GM19240 (cell line): ENCODE measurements around the gene SORCS1.

Experiments used
- DNase-seq: peaks from one replicate; pipeline ENCODE4 v3.0.0; 2011; ENCODE audit warnings: low spot score; ENCODE audit not compliant: insufficient read length

SORCS1 gene

DNA sequence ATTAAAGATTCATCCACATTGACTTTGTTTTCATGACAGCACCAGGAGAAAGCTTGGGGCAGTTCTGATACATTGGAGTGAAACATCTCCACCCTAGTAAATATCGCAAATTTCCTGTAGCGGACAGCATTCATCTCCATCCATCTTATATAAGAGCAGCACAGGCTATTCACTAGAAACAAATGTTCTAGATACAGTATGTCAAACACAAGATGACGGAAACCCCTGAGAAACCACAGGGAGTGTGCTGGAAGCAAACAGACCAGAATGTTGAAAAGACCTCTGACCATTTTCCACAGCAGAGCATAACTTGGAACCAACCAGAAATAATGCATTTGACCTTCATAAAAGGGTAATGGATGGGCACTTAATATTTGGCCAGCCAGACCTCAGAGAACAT lies 343.9 kb downstream of the SORCS1 start:
- no peak for DNase-seq

DNA sequence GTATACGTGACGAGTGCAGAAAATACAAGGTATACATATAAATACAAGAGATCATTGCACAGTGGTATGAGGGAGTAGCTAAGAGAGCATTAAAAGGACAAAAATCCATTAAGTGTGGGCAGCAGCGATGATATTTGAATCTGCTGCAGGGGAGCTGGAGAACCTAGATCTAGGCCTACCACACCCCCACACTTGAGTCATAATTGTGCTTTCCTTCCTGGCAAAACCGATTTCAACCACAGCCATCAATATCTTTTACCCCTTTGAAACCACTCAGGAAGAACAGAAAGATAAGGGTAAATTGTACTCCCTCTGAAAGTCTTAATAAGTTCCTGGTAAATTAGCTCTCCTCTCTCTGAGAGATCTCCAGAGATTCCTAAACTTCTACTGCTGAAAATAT lies 345.0 kb downstream of the SORCS1 start:
- DNase-seq = no peak

- DNase-seq = no peak
Measured at GRCh38 chr10:106816318-106817085, 348.0 kb downstream of the SORCS1 start.

GRCh38 chr10:106815427-106816043 lies 349.0 kb downstream of the SORCS1 start:
- DNase-seq = no peak

- no peak for DNase-seq
Measured at GRCh38 chr10:106804992-106805582, 359.4 kb downstream of the SORCS1 start.

DNA sequence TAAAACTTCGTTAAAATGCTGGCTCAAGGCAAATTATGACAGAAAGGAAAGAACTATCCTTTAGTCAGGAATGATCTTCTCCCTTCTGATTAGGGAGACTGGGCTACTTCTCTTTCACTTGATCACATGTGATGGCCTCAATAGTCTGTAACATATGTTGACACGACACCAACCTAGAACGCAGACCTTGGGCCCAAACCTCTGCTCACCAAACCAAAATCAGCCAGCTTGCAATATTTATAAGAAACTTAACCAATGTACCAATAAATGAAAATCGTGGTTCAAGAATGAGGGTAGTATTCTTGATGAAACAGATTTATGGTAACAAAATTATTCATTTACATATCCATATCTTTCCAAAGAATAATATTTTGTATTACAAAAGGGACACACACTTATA lies 361.6 kb downstream of the SORCS1 start:
- DNase-seq = no peak

DNA sequence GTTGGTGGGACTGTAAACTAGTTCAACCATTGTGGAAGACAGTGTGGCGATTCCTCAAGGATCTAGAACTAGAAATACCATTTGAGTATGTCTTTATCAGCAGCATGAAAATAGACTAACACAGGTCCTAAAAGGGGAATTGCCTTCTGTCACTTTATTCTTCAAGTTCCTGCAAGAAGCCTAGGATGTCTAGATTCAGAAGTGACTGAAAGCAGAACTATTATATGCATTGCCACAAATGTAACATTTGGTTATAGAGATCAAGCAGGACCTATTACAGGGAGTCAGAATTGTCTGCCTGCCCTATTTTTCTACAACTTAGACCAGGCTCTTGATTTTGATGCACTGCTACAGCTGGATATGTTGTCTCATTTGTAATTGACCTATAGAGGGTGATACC lies 364.7 kb downstream of the SORCS1 start:
- no peak for DNase-seq

DNA sequence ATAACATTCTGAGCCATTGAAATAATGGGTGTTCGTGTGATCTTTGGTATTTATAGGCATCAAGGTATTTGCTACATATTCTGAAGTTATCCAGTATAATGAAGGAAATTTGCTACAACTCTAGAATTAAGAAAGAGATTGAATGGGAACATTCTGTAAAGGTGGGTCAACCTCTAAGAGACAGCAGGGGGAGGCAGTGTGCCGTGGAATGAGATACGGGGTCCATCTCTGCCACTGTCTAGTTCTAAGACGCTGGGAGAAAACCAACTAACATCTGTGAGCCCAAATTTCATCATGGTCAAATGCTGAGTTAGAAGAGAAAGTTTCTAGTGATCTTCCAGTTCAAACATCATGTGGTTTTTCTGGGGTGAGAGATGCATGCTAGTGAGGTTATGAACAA lies 368.9 kb downstream of the SORCS1 start:
- DNase-seq = peak; percentile 16

DNA sequence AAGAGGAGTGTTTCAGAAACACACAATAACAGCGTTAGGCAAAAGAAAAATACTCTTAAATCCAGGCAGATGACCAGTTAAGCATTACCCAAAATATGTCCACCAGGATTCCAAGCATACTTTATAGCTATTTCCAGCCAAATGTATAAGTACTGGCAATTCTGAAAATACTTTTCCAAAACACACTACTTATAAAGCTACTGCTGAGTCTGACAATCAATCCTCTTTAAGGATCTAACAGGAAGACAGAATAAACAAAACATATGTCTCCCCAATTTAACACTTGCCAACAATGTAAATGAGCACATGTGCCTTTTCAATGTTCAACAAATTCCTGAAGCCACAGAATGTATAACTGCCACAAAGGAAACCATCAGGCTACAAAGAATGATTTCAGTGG lies 370.9 kb downstream of the SORCS1 start:
- no peak for DNase-seq

DNA sequence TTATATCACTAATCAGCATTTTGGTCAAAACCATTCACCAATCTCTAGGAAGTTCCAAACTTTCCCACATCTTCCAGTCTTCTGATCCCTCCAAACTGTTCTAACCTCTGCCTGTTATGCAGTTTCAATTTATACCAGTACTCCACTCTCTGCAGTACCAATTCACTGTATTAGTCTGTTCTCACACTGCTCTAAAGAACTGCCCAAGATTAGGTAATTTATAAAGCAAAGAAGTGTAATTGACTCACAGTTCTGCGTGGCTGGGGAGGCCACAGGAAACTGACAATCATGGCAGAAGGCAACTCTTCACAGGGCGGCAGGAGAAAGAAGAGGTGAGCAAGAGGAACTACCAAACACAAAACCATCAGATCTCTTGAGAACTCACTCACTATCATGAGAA lies 374.9 kb downstream of the SORCS1 start:
- no peak for DNase-seq

GRCh38 chr10:106788982-106789381 lies 375.5 kb downstream of the SORCS1 start:
- no peak for DNase-seq

GRCh38 chr10:106785528-106785927 lies 379.0 kb downstream of the SORCS1 start:
- no peak for DNase-seq

GRCh38 chr10:106780632-106781031 lies 383.9 kb downstream of the SORCS1 start:
- no peak for DNase-seq

- no peak for DNase-seq
Measured at GRCh38 chr10:106777841-106778240, 386.7 kb downstream of the SORCS1 start.

DNA sequence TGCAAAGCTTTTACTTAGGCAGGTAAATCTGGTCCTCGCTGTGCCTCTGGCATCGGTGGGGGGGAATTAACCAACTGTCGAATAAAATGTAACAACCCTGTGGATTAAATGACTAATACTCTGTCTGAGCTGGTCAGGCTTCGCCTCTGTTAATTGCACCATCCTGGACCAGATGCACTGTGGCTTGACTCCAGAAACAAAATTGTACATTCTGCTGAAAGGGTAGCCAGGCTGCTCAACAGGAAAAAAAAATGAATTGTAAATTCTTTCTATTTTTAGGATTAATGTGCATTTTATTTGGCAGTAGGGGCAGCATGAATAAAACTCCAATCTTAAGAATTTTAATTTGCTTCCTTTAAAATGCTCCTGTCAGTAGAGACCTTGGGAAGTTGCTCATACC lies 389.4 kb downstream of the SORCS1 start:
- DNase-seq = no peak

DNA sequence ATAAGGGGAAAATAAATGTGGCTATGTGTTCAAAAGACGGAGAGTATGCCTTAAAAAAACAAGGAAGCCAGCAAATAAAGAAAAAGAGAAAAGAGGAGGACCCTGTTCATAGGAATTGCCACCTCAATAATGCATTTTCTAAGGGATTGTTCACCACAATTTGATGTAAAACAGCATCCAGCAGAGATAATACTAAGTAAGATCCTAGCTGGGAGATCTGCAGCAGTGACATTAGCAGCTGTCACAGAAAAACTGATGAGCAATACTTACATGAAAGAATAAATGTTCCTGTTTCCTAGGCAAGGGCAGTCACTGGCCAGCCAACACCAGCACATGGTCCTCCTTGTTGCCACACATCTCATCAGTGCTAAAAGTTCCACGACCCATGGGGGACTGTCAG lies 391.5 kb downstream of the SORCS1 start:
- no peak for DNase-seq

- no peak for DNase-seq
Measured at GRCh38 chr10:106771154-106771553, 393.4 kb downstream of the SORCS1 start.

DNA sequence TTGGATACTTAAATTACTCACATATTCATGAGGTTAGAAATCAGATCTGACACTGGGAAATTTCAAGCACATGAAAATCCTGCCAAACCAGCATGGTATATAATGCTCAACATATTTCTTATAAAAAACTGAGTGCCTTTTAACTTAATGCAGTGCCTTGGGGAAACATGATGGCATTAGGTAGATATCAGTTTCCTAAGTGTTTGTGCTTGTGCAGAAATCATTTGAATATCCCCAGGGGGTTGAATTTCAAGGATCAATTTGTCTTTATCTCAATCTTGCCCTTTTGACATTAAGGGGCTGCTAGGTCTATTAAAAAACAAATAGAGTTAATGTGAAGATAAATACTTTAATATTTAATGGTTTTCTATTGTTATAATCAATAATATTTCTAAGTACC lies 396.3 kb downstream of the SORCS1 start:
- DNase-seq = no peak

DNA sequence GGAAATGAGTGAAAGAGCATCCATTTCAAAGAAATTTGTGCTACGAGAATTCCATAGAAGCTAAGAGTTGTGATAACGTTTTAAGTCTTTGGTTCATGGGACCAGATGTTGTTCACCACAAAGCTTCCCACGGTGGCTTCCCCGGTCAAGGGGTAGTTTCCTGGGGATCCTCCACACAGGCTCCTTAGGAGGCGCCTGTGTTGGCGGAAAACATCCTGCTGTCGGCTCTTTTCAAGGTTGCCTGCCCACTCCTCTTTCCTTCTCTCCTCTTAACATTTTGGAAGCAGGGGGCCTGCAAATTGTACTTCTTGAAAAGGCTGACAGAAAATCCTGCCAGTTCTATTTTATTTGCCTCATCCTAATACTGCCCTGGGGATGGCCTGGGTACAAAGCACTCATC lies 398.6 kb downstream of the SORCS1 start:
- no peak for DNase-seq

GRCh38 chr10:106765241-106765754 lies 399.2 kb downstream of the SORCS1 start:
- no peak for DNase-seq

GRCh38 chr10:106764360-106764759 lies 400.1 kb downstream of the SORCS1 start:
- DNase-seq = no peak

DNA sequence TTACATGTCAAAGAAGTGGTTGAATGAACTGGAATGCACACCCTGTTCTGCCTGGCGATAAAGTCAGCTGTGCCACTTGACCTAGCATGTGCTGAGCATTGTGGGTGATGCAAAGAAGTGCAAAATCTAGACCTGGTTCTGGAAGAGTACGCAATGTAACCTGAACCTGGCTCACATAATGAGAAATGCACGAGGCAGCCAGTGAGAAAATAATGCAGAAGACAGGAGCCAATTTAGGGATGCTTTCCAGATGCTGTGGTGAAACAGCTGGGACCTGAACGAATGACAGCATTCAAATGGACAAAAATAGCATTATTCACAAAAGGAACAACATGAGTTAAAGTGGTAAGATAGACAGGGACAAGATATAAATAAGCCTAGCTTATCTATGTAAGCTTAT lies 402.6 kb downstream of the SORCS1 start:
- no peak for DNase-seq

DNA sequence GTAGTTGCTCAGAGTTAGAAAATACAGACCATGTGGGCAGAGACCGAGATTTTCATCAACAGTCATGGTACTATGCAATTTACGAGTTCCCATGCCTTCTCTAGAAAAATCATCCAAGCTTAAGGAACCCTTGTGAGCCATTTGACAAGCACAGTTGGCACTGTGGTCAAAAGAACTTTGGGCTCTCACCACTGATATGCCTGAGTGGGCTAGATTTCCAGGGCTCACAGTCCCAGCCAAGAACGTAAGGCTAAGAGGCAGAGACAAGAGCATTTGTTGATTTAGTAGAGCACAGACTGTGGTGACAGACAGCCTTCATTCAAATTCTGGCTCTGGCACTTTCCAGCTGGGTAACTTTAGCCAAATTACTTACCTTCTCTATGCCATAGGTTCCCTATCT lies 407.0 kb downstream of the SORCS1 start:
- DNase-seq = no peak
